Measurements from ENCODE around the gene RNASEH2A. TPM values are rescaled to one million over a fixed set of nuclear protein-coding genes. Genes with fewer than 3 reads are reported as not detected.
"Not testable (repeated sequence)": the region's sequence is repeated elsewhere in the genome, so short reads cannot be mapped to it uniquely, and the experiment has no call there.

RNASEH2A gene
- total RNA-seq, 1 experiment from 2014 or later = 68.8 TPM

GRCh38 chr19:12792853-12793289 is 13.5 kb upstream of the RNASEH2A start:
- no peaks in the 10 kb centered on the region for H3K27me3 ChIP-seq (replicated peaks)
- no peaks in the 10 kb centered on the region for H3K9me3 ChIP-seq (replicated peaks)
- H3K36me3 ChIP-seq = peaks cover 16% of the 10 kb centered on the region
- H3K27ac ChIP-seq = peak overlapping the region; percentile 93
- peaks cover 50% of the 10 kb centered on the region for H3K4me1 ChIP-seq (replicated peaks)
- DNase-seq (ENCODE audit: low read depth in 1 of 2, low spot score in 2 of 2) = no peak
- H3K4me3 ChIP-seq = peak overlapping the region; percentile 70

GRCh38 chr19:12793290-12794195 is 12.8 kb upstream of the RNASEH2A start:
- peak; percentile 94 to 99 for DNase-seq (ENCODE audit: low read depth in 1 of 2, low spot score in 2 of 2)
- peaks cover 43% of the 10 kb centered on the region for H3K4me1 ChIP-seq (replicated peaks)
- H3K36me3 ChIP-seq = peaks cover 16% of the 10 kb centered on the region
- peak overlapping the region; percentile 70 for H3K4me3 ChIP-seq
- peak overlapping the region; percentile 93 for H3K27ac ChIP-seq
- H3K9me3 ChIP-seq (replicated peaks) = no peaks in the 10 kb centered on the region
- no peaks in the 10 kb centered on the region for H3K27me3 ChIP-seq (replicated peaks)

- H3K27ac ChIP-seq = peak overlapping the region; percentile 93
Measured at GRCh38 chr19:12794196-12794941, 12.0 kb upstream of the RNASEH2A start.

GRCh38 chr19:12794971-12795381 is 11.4 kb upstream of the RNASEH2A start:
- Histone ChIP-seq H3K27ac (no peak overlapping the region), H3K4me1 (replicated peaks) (peaks cover 29% of the 10 kb centered on the region), H3K36me3 (peaks cover 16% of the 10 kb centered on the region), H3K27me3 (replicated peaks) (peaks cover 1% of the 10 kb centered on the region; the same call in 1 of the 2 replicates), H3K4me3 (no peak overlapping the region), H3K9me3 (replicated peaks) (no peaks in the 10 kb centered on the region)
- DNase-seq (ENCODE audit: low read depth in 1 of 2, low spot score in 2 of 2) = no peak

More at GRCh38 chr19:12794196-12794941, 12.0 kb upstream of the RNASEH2A start:
- Histone ChIP-seq H3K9me3 (replicated peaks) (no peaks in the 10 kb centered on the region), H3K4me3 (peak overlapping the region; percentile 70), H3K36me3 (peaks cover 16% of the 10 kb centered on the region), H3K4me1 (replicated peaks) (peaks cover 35% of the 10 kb centered on the region), H3K27me3 (replicated peaks) (no peaks in the 10 kb centered on the region)
- DNase-seq (ENCODE audit: low read depth in 1 of 2, low spot score in 2 of 2) = no peak

GRCh38 chr19:12796146-12797071 is 10.0 kb upstream of the RNASEH2A start:
- Histone ChIP-seq H3K27ac (no peak overlapping the region), H3K4me3 (no peak overlapping the region), H3K4me1 (replicated peaks) (peaks cover 18% of the 10 kb centered on the region), H3K36me3 (peaks cover 16% of the 10 kb centered on the region), H3K27me3 (replicated peaks) (peaks cover 16% of the 10 kb centered on the region), H3K9me3 (replicated peaks) (no peaks in the 10 kb centered on the region)
- peak; percentile 79 to 82 for DNase-seq (ENCODE audit: low read depth in 1 of 2, low spot score in 2 of 2)

GRCh38 chr19:12797141-12797587 is 9.2 kb upstream of the RNASEH2A start:
- Histone ChIP-seq H3K27me3 (replicated peaks) (peaks cover 23% of the 10 kb centered on the region), H3K4me3 (no peak overlapping the region), H3K27ac (no peak overlapping the region), H3K36me3 (peaks cover 11% of the 10 kb centered on the region), H3K9me3 (replicated peaks) (no peaks in the 10 kb centered on the region), H3K4me1 (replicated peaks) (peaks cover 24% of the 10 kb centered on the region)
- DNase-seq (ENCODE audit: low read depth in 1 of 2, low spot score in 2 of 2) = no peak

GRCh38 chr19:12797607-12798006 is 8.8 kb upstream of the RNASEH2A start:
- DNase-seq (ENCODE audit: low read depth in 1 of 2, low spot score in 2 of 2); H3K27ac ChIP-seq; H3K9me3 ChIP-seq (replicated peaks); H3K36me3 ChIP-seq; H3K4me3 ChIP-seq: not testable (repeated sequence)
- peaks cover 24% of the 10 kb centered on the region for H3K4me1 ChIP-seq (replicated peaks)
- H3K27me3 ChIP-seq (replicated peaks) = peaks cover 27% of the 10 kb centered on the region

- Histone ChIP-seq H3K4me3 (no peak overlapping the region), H3K36me3 (no peaks in the 10 kb centered on the region), H3K27ac (no peak overlapping the region), H3K4me1 (replicated peaks) (peaks cover 11% of the 10 kb centered on the region), H3K9me3 (replicated peaks) (no peaks in the 10 kb centered on the region), H3K27me3 (replicated peaks) (peaks cover 31% of the 10 kb centered on the region)
- no peak for DNase-seq (ENCODE audit: low read depth in 1 of 2, low spot score in 2 of 2)
Measured at GRCh38 chr19:12799742-12800465, 6.5 kb upstream of the RNASEH2A start.

GRCh38 chr19:12800466-12800770 is 6.0 kb upstream of the RNASEH2A start:
- Histone ChIP-seq H3K9me3 (replicated peaks) (no peaks in the 10 kb centered on the region), H3K4me3 (no peak overlapping the region), H3K4me1 (replicated peaks) (peaks cover 11% of the 10 kb centered on the region), H3K27ac (no peak overlapping the region), H3K36me3 (no peaks in the 10 kb centered on the region), H3K27me3 (replicated peaks) (peaks cover 31% of the 10 kb centered on the region)
- DNase-seq (ENCODE audit: low read depth in 1 of 2, low spot score in 2 of 2) = no peak

GRCh38 chr19:12800923-12801465 is 5.4 kb upstream of the RNASEH2A start:
- Histone ChIP-seq H3K4me1 (replicated peaks) (peaks cover 12% of the 10 kb centered on the region), H3K27ac (no peak overlapping the region), H3K27me3 (replicated peaks) (peaks cover 31% of the 10 kb centered on the region), H3K4me3 (peak overlapping the region; percentile 15), H3K36me3 (no peaks in the 10 kb centered on the region), H3K9me3 (replicated peaks) (no peaks in the 10 kb centered on the region)
- no peak for DNase-seq (ENCODE audit: low read depth in 1 of 2, low spot score in 2 of 2)

GRCh38 chr19:12801466-12802266 is 4.7 kb upstream of the RNASEH2A start, which contains the start of the genes PRDX2 and THSD8:
TSS of gene PRDX2 (minus strand) at chr19:12801800. CDS start at chr19:12801261, 539 bp downstream.
TSS of gene THSD8 (plus strand) at chr19:12802069. CDS start at chr19:12802072, 3 bp downstream.
- Histone ChIP-seq H3K27ac (no peak within 1 kb of the TSS), H3K27me3 (replicated peaks) (peaks cover 31% of the 10 kb centered on the region), H3K9me3 (replicated peaks) (no peaks in the 10 kb centered on the region), H3K4me1 (replicated peaks) (peaks cover 12% of the 10 kb centered on the region), H3K36me3 (no peaks in the 10 kb centered on the region; the same call in 1 of the 2 replicates), H3K4me3 (peak within 1 kb of the TSS; percentile 15)
- DNase-seq (ENCODE audit: low read depth in 1 of 2, low spot score in 2 of 2) = no peak

Measured in SJSA1 (cell line).